ENCODE measurements around the gene C1QB.
A peak's percentile ranks its signal among the peaks of the same experiment; 100 is the strongest.
"Not testable (repeated sequence)": the region's sequence is repeated elsewhere in the genome, so short reads cannot be mapped to it uniquely, and the experiment has no call there.

The C1QB gene

DNA sequence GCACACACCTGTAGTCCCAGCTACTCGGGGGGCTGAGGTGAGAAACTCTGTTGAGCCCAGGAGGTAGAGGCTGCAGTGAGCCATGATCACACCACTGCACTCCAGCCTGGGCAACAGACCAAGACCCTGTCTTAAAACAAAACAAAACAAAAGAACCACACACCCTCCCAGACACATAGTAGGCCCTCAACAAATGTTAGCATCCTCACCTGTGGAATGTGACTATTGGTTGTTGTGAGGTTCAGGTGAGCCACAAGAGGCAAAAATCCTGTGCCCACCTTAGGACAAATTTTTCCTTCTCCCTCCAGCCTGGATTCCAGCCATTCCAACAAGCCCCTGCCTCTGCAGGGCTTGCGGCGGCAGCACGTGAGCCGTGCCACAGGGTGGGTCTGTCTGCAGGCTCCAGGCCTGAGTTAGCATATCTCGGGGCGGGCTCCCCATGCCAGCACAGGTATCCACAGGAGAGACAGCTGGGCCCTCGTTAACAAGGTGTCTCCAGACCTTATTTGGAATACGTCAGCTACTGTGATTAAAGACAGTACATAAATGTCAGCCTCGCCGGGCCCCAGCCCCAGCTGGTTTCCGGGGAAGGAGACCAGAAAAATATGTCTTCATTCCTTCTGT is 17.4 kb downstream of the C1QB start:
- H3K36me3 ChIP-seq (replicated peaks), result no peaks in the 10 kb centered on the region
- peaks cover 42% of the 10 kb centered on the region for H3K27me3 ChIP-seq (replicated peaks)
- H3K4me3 ChIP-seq (ENCODE audit: low read depth, low read length), result no peak overlapping the region
- in situ Hi-C loops (cut with HindIII; ENCODE audit: low pct_ligation_motif_present, low sequenced_read_pairs), result no loop called here
- no peak for TF ChIP-seq CTCF (IDR thresholded peaks at IDR 0.05; ENCODE audit: low read depth, low read length, missing control alignments)
- DNase-seq, result no peak
- no peak overlapping the region for H3K27ac ChIP-seq

DNA sequence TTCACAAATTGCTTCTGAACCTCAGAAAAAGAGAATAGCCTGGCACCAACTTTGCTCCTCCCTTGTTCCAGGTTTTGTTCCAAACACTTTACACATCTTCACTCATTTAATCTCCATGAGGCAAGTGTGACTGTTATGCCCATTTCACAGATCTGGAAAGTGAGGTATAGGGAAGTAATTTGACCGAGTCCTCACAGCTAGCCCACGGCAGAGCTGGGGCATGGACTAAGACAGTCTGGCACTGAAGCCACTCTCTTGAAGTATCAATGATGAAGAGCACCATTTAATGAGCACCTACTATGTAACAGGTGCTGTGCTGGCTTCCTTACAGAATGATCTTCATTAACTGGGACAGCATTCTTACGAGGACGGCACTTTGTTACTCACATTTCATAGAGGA is 19.0 kb downstream of the C1QB start:
- Histone ChIP-seq H3K36me3 (replicated peaks) (no peaks in the 10 kb centered on the region), H3K27ac (no peak overlapping the region), H3K27me3 (replicated peaks) (peaks cover 40% of the 10 kb centered on the region), H3K4me3 (ENCODE audit: low read depth, low read length) (no peak overlapping the region)
- no peak for TF ChIP-seq CTCF (IDR thresholded peaks at IDR 0.05; ENCODE audit: low read depth, low read length, missing control alignments)
- DNase-seq, result no peak
- in situ Hi-C loops (cut with HindIII; ENCODE audit: low pct_ligation_motif_present, low sequenced_read_pairs), result no loop called here

GRCh38 chr1:22673486-22674409 is 20.7 kb downstream of the C1QB start:
- H3K27ac ChIP-seq, result no peak overlapping the region
- H3K36me3 ChIP-seq (replicated peaks), result no peaks in the 10 kb centered on the region
- peak; percentile 91 for TF ChIP-seq CTCF (IDR thresholded peaks at IDR 0.05; ENCODE audit: low read depth, low read length, missing control alignments)
- H3K4me3 ChIP-seq (ENCODE audit: low read depth, low read length), result no peak overlapping the region
- H3K27me3 ChIP-seq (replicated peaks), result peaks cover 35% of the 10 kb centered on the region
- DNase-seq, result peak; percentile 67
- in situ Hi-C loops (cut with HindIII; ENCODE audit: low pct_ligation_motif_present, low sequenced_read_pairs), result no loop called here

DNA sequence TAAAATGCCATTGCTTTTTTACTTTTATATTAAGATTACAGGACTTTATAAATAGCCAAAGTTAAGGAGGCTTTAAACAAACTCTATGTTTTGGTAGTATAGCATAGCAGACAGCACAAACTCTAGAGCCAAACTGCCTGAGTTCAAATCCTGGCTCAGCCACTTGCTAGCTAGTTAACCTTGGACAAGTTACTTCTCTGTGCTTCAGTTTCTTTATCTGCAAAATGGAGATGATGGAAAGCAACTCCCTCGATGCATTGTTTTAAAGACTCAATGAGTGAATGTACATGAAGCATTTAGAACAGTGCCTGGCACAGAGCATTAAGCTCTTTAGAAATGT is 21.3 kb downstream of the C1QB start:
- no peaks in the 10 kb centered on the region for H3K36me3 ChIP-seq (replicated peaks)
- no peak overlapping the region for H3K27ac ChIP-seq
- TF ChIP-seq CTCF (IDR thresholded peaks at IDR 0.05; ENCODE audit: low read depth, low read length, missing control alignments), result no peak
- H3K4me3 ChIP-seq (ENCODE audit: low read depth, low read length), result no peak overlapping the region
- in situ Hi-C loops (cut with HindIII; ENCODE audit: low pct_ligation_motif_present, low sequenced_read_pairs), result no loop called here
- H3K27me3 ChIP-seq (replicated peaks), result peaks cover 33% of the 10 kb centered on the region
- no peak for DNase-seq

DNA sequence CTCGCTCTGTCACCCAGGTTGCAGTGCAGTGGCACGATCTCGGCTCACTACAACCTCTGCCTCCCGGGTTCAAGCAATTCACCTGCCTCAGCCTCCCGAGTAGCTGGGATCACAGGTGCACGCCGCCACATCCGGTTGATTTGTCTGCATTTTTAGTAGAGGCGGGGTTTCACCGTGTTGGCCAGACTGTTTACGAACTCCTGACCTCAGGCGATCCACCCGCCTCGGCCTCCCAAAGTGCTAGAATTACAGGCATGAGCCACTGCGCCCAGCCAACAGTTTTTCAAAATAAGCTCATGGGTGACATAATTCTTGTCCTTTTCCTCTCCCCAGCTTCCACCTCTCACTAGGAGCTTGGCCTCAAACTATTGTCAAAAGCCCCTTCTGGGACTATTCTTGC is 23.1 kb downstream of the C1QB start:
- not testable (repeated sequence) for DNase-seq; H3K36me3 ChIP-seq (replicated peaks); H3K27ac ChIP-seq; H3K4me3 ChIP-seq (ENCODE audit: low read depth, low read length)
- peaks cover 24% of the 10 kb centered on the region for H3K27me3 ChIP-seq (replicated peaks)
- in situ Hi-C loops (cut with HindIII; ENCODE audit: low pct_ligation_motif_present, low sequenced_read_pairs), result loop anchor here (25.0 kb wide), 1 partner anchor 211 kb away; no protein-coding TSS in a partner anchor

GRCh38 chr1:22676916-22677583 is 24.0 kb downstream of the C1QB start:
- no peak overlapping the region for H3K27ac ChIP-seq
- peaks cover 18% of the 10 kb centered on the region for H3K27me3 ChIP-seq (replicated peaks)
- no peaks in the 10 kb centered on the region for H3K36me3 ChIP-seq (replicated peaks)
- in situ Hi-C loops (cut with HindIII; ENCODE audit: low pct_ligation_motif_present, low sequenced_read_pairs), result loop anchor here (25.0 kb wide), 1 partner anchor 210 kb away; no protein-coding TSS in a partner anchor
- no peak overlapping the region for H3K4me3 ChIP-seq (ENCODE audit: low read depth, low read length)
- no peak for TF ChIP-seq CTCF (IDR thresholded peaks at IDR 0.05; ENCODE audit: low read depth, low read length, missing control alignments)
- no peak for DNase-seq

Measured in brain microvascular endothelial cell (primary cell).